RWPE2 (cell line): ENCODE results near the gene SLC35E3.

Experiments used
- ATAC-seq: fragments of 200-7000 bp; cut with Tn5 transposase; 3 replicates; pipeline ENCODE4 v1.9.1; 2021; ENCODE audit warnings: low read depth
- DNase-seq: peaks from one replicate; pipeline ENCODE4 v3.0.0-alpha.2; 2020; ENCODE audit warnings: low spot score
- H3K27ac ChIP-seq: fragments of 450-650 bp; 2 replicates; pipeline ENCODE4 v1.5.1; 2017; ENCODE audit warnings: mild to moderate bottlenecking; ENCODE audit not compliant: poor library complexity, severe bottlenecking
- H3K27me3 ChIP-seq: fragments of 250-450 bp; sonication (Bioruptor Pico); 2 replicates; pipeline ENCODE4 v1.5.1; 2021; ENCODE audit warnings: mild to moderate bottlenecking, moderate library complexity; ENCODE audit not compliant: insufficient read depth, poor library complexity, severe bottlenecking
- H3K36me3 ChIP-seq: fragments of 250-450 bp; sonication (Bioruptor Pico); 2 replicates; pipeline ENCODE4 v1.5.1; 2020; ENCODE audit warnings: low read depth, mild to moderate bottlenecking, moderate library complexity
- H3K4me1 ChIP-seq: fragments of 250-450 bp; sonication (Bioruptor Pico); 2 replicates; pipeline ENCODE4 v1.5.1; 2021; ENCODE audit warnings: mild to moderate bottlenecking, moderate library complexity; ENCODE audit not compliant: insufficient read depth, poor library complexity, severe bottlenecking
- H3K4me3 ChIP-seq: fragments of 250-450 bp; sonication (Bioruptor Pico); 2 replicates; pipeline ENCODE4 v1.5.1; 2021; ENCODE audit warnings: mild to moderate bottlenecking, moderate library complexity; ENCODE audit not compliant: severe bottlenecking
- H3K9me3 ChIP-seq: fragments of 250-450 bp; sonication (Bioruptor Pico); 2 replicates; pipeline ENCODE4 v1.5.1; 2021; ENCODE audit warnings: mild to moderate bottlenecking, moderate library complexity; ENCODE audit not compliant: severe bottlenecking
- TF ChIP-seq, protein P1 (sequence below): fragments of 450-650 bp; IDR thresholded peaks from one replicate; pipeline ENCODE4 v1.5.1; 2017; ENCODE audit warnings: mild to moderate bottlenecking, moderate library complexity; ENCODE audit not compliant: poor library complexity, severe bottlenecking

SLC35E3 gene

DNA sequence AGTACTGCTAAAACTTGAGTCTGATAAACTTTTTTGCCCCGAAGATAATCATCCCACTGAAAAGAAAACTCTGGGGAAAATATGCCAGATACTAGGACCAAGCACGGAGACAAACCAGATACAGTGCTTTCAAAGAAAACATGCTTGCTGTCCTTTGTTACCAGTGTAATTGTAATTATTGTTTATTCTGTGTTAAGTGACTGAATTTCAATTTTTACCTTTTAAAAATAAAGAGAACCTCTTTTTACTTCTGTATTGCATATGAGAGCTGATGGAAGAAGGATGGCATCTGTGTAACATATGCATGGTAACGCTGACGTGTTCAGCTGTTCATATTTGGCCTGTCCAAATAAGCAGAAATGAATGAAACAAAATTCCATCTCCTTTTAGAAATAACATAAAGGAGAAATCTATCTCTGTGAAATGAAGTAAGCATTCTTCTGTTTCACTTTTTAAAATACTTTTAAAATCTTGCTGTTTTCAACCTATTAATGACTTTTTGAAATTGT lies 22.5 kb downstream of the SLC35E3 start:
- H3K4me3 ChIP-seq: no peak overlapping the region
- ATAC-seq: no peak
- no peak overlapping the region for H3K27ac ChIP-seq
- no peaks in the 10 kb centered on the region for H3K27me3 ChIP-seq
- H3K4me1 ChIP-seq: no peaks in the 10 kb centered on the region
- no peak for DNase-seq
- TF ChIP-seq, protein P1, sequence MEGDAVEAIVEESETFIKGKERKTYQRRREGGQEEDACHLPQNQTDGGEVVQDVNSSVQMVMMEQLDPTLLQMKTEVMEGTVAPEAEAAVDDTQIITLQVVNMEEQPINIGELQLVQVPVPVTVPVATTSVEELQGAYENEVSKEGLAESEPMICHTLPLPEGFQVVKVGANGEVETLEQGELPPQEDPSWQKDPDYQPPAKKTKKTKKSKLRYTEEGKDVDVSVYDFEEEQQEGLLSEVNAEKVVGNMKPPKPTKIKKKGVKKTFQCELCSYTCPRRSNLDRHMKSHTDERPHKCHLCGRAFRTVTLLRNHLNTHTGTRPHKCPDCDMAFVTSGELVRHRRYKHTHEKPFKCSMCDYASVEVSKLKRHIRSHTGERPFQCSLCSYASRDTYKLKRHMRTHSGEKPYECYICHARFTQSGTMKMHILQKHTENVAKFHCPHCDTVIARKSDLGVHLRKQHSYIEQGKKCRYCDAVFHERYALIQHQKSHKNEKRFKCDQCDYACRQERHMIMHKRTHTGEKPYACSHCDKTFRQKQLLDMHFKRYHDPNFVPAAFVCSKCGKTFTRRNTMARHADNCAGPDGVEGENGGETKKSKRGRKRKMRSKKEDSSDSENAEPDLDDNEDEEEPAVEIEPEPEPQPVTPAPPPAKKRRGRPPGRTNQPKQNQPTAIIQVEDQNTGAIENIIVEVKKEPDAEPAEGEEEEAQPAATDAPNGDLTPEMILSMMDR: no peak
- H3K9me3 ChIP-seq: no peaks in the 10 kb centered on the region
- H3K36me3 ChIP-seq: peaks cover 14% of the 10 kb centered on the region

- ATAC-seq (no peak), DNase-seq (no peak)
- no peaks in the 10 kb centered on the region for H3K9me3 ChIP-seq
- H3K27ac ChIP-seq: no peak overlapping the region
- no peak overlapping the region for H3K4me3 ChIP-seq
- TF ChIP-seq, protein P1: no peak
- H3K27me3 ChIP-seq: no peaks in the 10 kb centered on the region
- no peaks in the 10 kb centered on the region for H3K4me1 ChIP-seq
- H3K36me3 ChIP-seq: peaks cover 7% of the 10 kb centered on the region
These were observed 24.0 kb downstream of the SLC35E3 start for GRCh38 chr12:68769941-68770340.

DNA sequence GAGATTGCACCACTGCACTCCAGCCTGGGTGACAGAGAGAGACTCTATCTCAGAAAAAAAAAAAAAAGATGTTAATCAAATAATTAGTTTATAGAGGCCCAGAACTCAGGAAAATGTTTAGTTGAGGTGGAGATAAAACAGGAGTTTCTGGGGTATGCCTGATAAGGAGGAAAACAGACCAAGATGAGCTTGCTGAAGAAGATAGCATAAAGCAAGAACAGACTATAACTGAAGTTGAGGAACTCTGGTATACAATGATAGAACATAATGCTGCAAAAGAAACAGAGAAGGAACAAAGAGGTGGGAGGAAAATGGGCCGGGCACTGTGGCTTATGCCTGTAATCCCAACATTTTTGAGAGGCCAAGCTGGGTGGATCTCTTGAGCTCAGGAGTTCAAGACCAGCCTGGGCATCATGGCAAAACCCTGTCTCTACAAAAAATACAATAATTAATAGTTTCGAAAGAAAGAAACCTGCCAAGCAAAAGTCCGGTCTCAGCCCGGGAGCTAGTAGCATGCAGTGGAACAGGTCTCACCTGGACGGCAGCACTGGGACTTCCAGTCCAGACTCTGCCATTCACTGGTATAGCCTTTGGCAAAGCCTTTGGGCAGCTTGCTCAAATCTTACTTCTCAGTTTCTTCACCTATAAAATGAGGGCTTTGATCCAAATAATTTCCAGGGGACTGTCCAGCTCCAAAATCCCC lies 25.4 kb downstream of the SLC35E3 start:
- Histone ChIP-seq H3K4me3 (no peak overlapping the region), H3K4me1 (no peaks in the 10 kb centered on the region), H3K9me3 (no peaks in the 10 kb centered on the region), H3K27ac (no peak overlapping the region), H3K36me3 (peaks cover 7% of the 10 kb centered on the region), H3K27me3 (no peaks in the 10 kb centered on the region)
- TF ChIP-seq, protein P1: no peak
- ATAC-seq: no peak
- no peak for DNase-seq

- Histone ChIP-seq H3K36me3 (no peaks in the 10 kb centered on the region), H3K4me1 (no peaks in the 10 kb centered on the region), H3K4me3 (no peak overlapping the region), H3K27ac (no peak overlapping the region), H3K9me3 (no peaks in the 10 kb centered on the region), H3K27me3 (no peaks in the 10 kb centered on the region)
- no peak for DNase-seq
- no peak for ATAC-seq
- TF ChIP-seq, protein P1: no peak
These were observed 26.7 kb downstream of the SLC35E3 start for GRCh38 chr12:68772714-68773113.

GRCh38 chr12:68773582-68773981 lies 27.6 kb downstream of the SLC35E3 start:
- Histone ChIP-seq H3K9me3 (no peaks in the 10 kb centered on the region), H3K27ac (no peak overlapping the region), H3K4me1 (no peaks in the 10 kb centered on the region), H3K27me3 (no peaks in the 10 kb centered on the region), H3K36me3 (no peaks in the 10 kb centered on the region), H3K4me3 (no peak overlapping the region)
- ATAC-seq (no peak), DNase-seq (no peak)
- TF ChIP-seq, protein P1: no peak
